Osteoblast (primary cell): Measurements from ENCODE around the gene PRKCB. TPM values are rescaled to one million over a fixed set of nuclear protein-coding genes. Genes with fewer than 3 reads are reported as not detected.

Experiments used
- DNase-seq: peaks from one replicate; pipeline ENCODE4 v3.0.0; 2011; ENCODE audit warnings: low spot score, mixed read lengths; ENCODE audit not compliant: insufficient read length; ENCODE audit errors: missing footprints
- H2AFZ ChIP-seq: 2 replicates; pipeline ENCODE4 v1.6.0; 2011; ENCODE audit warnings: mild to moderate bottlenecking, low read length
- H3K27ac ChIP-seq: 2 replicates; pipeline ENCODE4 v1.5.1; 2011; ENCODE audit warnings: mild to moderate bottlenecking, low read depth, low read length, moderate library complexity
- H3K27me3 ChIP-seq: 2 replicates; pipeline ENCODE4 v1.6.0; 2012; ENCODE audit warnings: mild to moderate bottlenecking, control low read depth, inconsistent platforms, low read length, moderate library complexity; ENCODE audit not compliant: insufficient read depth
- H3K36me3 ChIP-seq: 2 replicates; pipeline ENCODE4 v1.5.1; 2011; ENCODE audit warnings: mild to moderate bottlenecking, low read length, control low read depth, moderate library complexity; ENCODE audit not compliant: insufficient read depth
- H3K4me1 ChIP-seq: 2 replicates; pipeline ENCODE4 v1.5.1; 2011; ENCODE audit warnings: mild to moderate bottlenecking, low read length, control low read depth, moderate library complexity; ENCODE audit not compliant: insufficient read depth
- H3K4me2 ChIP-seq: 2 replicates; pipeline ENCODE4 v1.6.0; 2011; ENCODE audit warnings: mild to moderate bottlenecking, low read length; ENCODE audit not compliant: insufficient read depth
- H3K4me3 ChIP-seq: fragments of 200-600 bp; sonication (generic); 3 replicates; pipeline ENCODE4 v1.5.1; 2012; ENCODE audit warnings: mild to moderate bottlenecking, low read length, inconsistent platforms; ENCODE audit not compliant: insufficient read depth
- H3K79me2 ChIP-seq: 2 replicates; pipeline ENCODE4 v1.6.0; 2012; ENCODE audit warnings: mild to moderate bottlenecking, low read length, control low read depth, inconsistent platforms; ENCODE audit not compliant: insufficient read depth
- H3K9me3 ChIP-seq: 2 replicates; pipeline ENCODE4 v1.5.1; 2011; ENCODE audit warnings: low read depth, low read length, control low read depth
- H4K20me1 ChIP-seq: 2 replicates; pipeline ENCODE4 v1.6.0; 2012; ENCODE audit warnings: mild to moderate bottlenecking, low read length, control low read depth; ENCODE audit not compliant: insufficient read depth
- CTCF ChIP-seq: IDR thresholded peaks from 2 replicates; pipeline ENCODE4 v1.5.1; 2011; ENCODE audit warnings: mild to moderate bottlenecking, low read depth, low read length, moderate library complexity; ENCODE audit errors: extremely low read depth
- total RNA-seq: library from RNA; depleted of rRNA; stranded (reverse); fragments of >200 nt; gene quantifications from 2 replicates; pipeline ENCODE4 v1.2.3, GENCODE V29; 2012

The PRKCB gene
- total RNA-seq, 1 donor: under 0.01 TPM

GRCh38 chr16:23944381-23944780 lies 108.6 kb downstream of the PRKCB start:
- no peak for DNase-seq
- no peak for TF ChIP-seq CTCF
- no peaks in the 10 kb centered on the region for H4K20me1 ChIP-seq

GRCh38 chr16:23945243-23945642 lies 109.5 kb downstream of the PRKCB start:
- H3K36me3 ChIP-seq: no peaks in the 10 kb centered on the region
- no peaks in the 10 kb centered on the region for H4K20me1 ChIP-seq
- H3K4me3 ChIP-seq: no peak overlapping the region
- no peak overlapping the region for H3K4me2 ChIP-seq
- H3K27me3 ChIP-seq: no peaks in the 10 kb centered on the region
- no peaks in the 10 kb centered on the region for H3K79me2 ChIP-seq
- H3K4me1 ChIP-seq: no peaks in the 10 kb centered on the region
- TF ChIP-seq CTCF: no peak
- no peak for DNase-seq
- H3K27ac ChIP-seq: no peak overlapping the region
- H2AFZ ChIP-seq: no peak overlapping the region
- no peaks in the 10 kb centered on the region for H3K9me3 ChIP-seq

More at GRCh38 chr16:23944381-23944780, 108.6 kb downstream of the PRKCB start:
- no peak overlapping the region for H2AFZ ChIP-seq
- no peak overlapping the region for H3K4me2 ChIP-seq
- no peaks in the 10 kb centered on the region for H3K9me3 ChIP-seq
- no peaks in the 10 kb centered on the region for H3K36me3 ChIP-seq
- no peak overlapping the region for H3K4me3 ChIP-seq
- H3K79me2 ChIP-seq: no peaks in the 10 kb centered on the region
- H3K27me3 ChIP-seq: no peaks in the 10 kb centered on the region
- H3K27ac ChIP-seq: no peak overlapping the region
- no peaks in the 10 kb centered on the region for H3K4me1 ChIP-seq

GRCh38 chr16:23947838-23948237 lies 112.1 kb downstream of the PRKCB start:
- Histone ChIP-seq H3K27me3 (no peaks in the 10 kb centered on the region), H3K36me3 (no peaks in the 10 kb centered on the region), H3K9me3 (no peaks in the 10 kb centered on the region), H3K27ac (no peak overlapping the region), H3K4me2 (no peak overlapping the region), H3K4me3 (no peak overlapping the region), H2AFZ (no peak overlapping the region), H4K20me1 (no peaks in the 10 kb centered on the region), H3K79me2 (no peaks in the 10 kb centered on the region), H3K4me1 (no peaks in the 10 kb centered on the region)
- DNase-seq: no peak
- no peak for TF ChIP-seq CTCF

- no peaks in the 10 kb centered on the region for H3K79me2 ChIP-seq
- H3K4me3 ChIP-seq: no peak overlapping the region
- H2AFZ ChIP-seq: no peak overlapping the region
- H3K27ac ChIP-seq: no peak overlapping the region
- no peaks in the 10 kb centered on the region for H3K36me3 ChIP-seq
- no peaks in the 10 kb centered on the region for H4K20me1 ChIP-seq
- H3K4me2 ChIP-seq: no peak overlapping the region
- no peaks in the 10 kb centered on the region for H3K27me3 ChIP-seq
- no peaks in the 10 kb centered on the region for H3K4me1 ChIP-seq
- no peak for DNase-seq
- H3K9me3 ChIP-seq: no peaks in the 10 kb centered on the region
- TF ChIP-seq CTCF: no peak
These were observed 113.2 kb downstream of the PRKCB start for GRCh38 chr16:23948949-23949411.
